ENCODE results near the gene PNMT.

- TF ChIP-seq POLR2A (IDR thresholded peaks at IDR 0.05) (no peak), CTCF (IDR thresholded peaks at IDR 0.05) (no peak)
Measured at GRCh38 chr17:39700148-39700987, 32.1 kb downstream of the PNMT start.

Data from transverse colon (tissue), 3 donors.